Upper lobe of left lung (tissue), 4 donors: ENCODE measurements around the gene DCBLD1.

Source experiments
- CTCF ChIP-seq, 6 experiments: fragments of 450-650 bp in 4 of 6; fragments of 200-600 bp in 2 of 6; sonication (generic) in 2 of 6; IDR thresholded peaks; one replicate each; pipeline ENCODE4 v1.5.1; 2016 to 2019; ENCODE audit warnings: antibody characterized with exemption in 6 of 6
- POLR2A ChIP-seq, 4 donors: fragments of 450-650 bp; IDR thresholded peaks; one replicate each; pipeline ENCODE4 v1.5.1; 2016 to 2017; ENCODE audit warnings: antibody characterized with exemption in 4 of 4, mild to moderate bottlenecking in 2 of 4
- POLR2AphosphoS5 ChIP-seq, 2 donors: sonication (generic); formaldehyde crosslinking; IDR thresholded peaks; one replicate each; pipeline ENCODE4 v1.5.1; 2017; ENCODE audit warnings: antibody characterized with exemption in 2 of 2

DNA sequence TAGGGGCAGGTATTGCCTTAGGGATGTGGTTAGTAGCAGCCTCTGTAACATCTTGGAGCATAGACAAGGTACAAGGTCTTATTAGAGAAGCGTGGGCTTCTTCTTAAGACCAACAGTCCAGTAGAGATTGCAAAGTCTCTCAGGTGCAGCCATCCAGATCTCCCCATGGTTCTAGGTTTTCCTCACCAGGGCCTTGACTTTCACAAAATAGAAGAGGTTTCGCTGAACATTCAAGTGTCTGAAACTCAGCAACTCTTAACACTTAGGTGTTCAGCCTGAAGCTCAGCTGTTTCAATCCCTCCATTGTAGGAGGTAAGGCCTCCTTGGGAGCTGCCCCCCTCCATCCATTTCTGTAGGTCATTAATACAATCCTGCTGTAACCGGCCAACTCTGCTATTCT lies 75.5 kb downstream of the DCBLD1 start:
- TF ChIP-seq CTCF (IDR thresholded peaks at IDR 0.05), result no peak
- no peak for TF ChIP-seq POLR2A (IDR thresholded peaks at IDR 0.05)
- TF ChIP-seq POLR2AphosphoS5 (IDR thresholded peaks at IDR 0.05), result no peak
